ENCODE measurements around the gene AGBL4. TPM values are rescaled to one million over a fixed set of nuclear protein-coding genes. Genes with fewer than 3 reads are reported as not detected.

AGBL4 gene
- total and polyA plus RNA-seq, 7 donors: 0.01 to 0.05 TPM; not detected in 5

DNA sequence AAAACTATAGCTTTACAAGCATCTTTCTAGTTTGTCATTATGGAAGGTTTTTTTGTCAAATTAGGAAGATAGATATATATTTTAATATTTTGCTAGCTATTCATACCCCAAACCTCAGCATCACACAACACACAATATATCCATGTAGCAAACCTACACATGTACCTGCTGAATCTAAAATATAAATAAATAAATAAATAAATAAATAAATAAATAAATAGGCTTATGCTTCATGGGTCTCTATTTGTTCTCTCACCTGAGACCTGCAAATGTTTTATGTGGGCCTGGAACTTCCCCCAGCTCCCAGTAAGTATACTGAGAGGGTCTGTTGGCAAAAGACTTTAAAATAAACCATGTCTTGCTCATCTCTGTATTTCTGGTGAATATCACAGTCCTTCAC is 1099.7 kb downstream of the AGBL4 start:
- Histone ChIP-seq H3K36me3 (ENCODE audit: insufficient read depth in 1 of 2, low read depth in 1 of 2) (no peaks in the 10 kb centered on the region), H3K27ac (no peak overlapping the region), H3K4me1 (no peaks in the 10 kb centered on the region), H3K27me3 (ENCODE audit: insufficient read depth in 3 of 3, low read length in 2 of 3) (no peaks in the 10 kb centered on the region), H3K4me3 (no peak overlapping the region), H3K9me3 (no peaks in the 10 kb centered on the region)
- TF ChIP-seq, protein P1, sequence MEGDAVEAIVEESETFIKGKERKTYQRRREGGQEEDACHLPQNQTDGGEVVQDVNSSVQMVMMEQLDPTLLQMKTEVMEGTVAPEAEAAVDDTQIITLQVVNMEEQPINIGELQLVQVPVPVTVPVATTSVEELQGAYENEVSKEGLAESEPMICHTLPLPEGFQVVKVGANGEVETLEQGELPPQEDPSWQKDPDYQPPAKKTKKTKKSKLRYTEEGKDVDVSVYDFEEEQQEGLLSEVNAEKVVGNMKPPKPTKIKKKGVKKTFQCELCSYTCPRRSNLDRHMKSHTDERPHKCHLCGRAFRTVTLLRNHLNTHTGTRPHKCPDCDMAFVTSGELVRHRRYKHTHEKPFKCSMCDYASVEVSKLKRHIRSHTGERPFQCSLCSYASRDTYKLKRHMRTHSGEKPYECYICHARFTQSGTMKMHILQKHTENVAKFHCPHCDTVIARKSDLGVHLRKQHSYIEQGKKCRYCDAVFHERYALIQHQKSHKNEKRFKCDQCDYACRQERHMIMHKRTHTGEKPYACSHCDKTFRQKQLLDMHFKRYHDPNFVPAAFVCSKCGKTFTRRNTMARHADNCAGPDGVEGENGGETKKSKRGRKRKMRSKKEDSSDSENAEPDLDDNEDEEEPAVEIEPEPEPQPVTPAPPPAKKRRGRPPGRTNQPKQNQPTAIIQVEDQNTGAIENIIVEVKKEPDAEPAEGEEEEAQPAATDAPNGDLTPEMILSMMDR (IDR thresholded peaks at IDR 0.05): no peak
- intact Hi-C loops (cut with DNase I): no loop called here
- DNase-seq (no peak), ATAC-seq (no peak)

DNA sequence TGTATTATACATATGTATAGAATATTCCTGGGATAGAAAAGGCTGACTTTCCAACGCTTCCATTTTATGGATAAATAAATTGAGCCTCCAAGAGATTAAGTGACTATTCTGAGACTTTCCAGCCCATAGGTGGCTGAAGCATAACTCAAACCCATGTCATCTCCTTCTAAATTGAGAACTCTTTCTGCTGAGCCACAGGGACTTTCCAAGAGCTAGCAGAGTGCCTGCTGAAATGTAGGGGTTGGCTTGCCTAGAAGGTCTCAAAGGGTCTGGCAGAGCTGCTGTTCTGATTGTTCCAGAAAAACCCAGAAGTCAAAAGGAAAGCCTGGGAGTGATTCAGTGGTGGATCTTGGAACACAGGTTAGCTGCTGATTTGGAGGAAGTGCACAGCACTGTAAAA is 1100.6 kb downstream of the AGBL4 start:
- Histone ChIP-seq H3K27me3 (ENCODE audit: insufficient read depth in 3 of 3, low read length in 2 of 3) (no peaks in the 10 kb centered on the region), H3K9me3 (no peaks in the 10 kb centered on the region), H3K27ac (no peak overlapping the region), H3K4me3 (no peak overlapping the region), H3K4me1 (no peaks in the 10 kb centered on the region), H3K36me3 (ENCODE audit: insufficient read depth in 1 of 2, low read depth in 1 of 2) (no peaks in the 10 kb centered on the region)
- TF ChIP-seq, protein P1 (IDR thresholded peaks at IDR 0.05): no peak
- ATAC-seq: no peak
- WGBS, 3 donors: 77 to 90% (median 87%) methylated on average over 1 of the region's 1 CpG
- DNase-seq: no peak
- intact Hi-C loops (cut with DNase I): no loop called here

DNA sequence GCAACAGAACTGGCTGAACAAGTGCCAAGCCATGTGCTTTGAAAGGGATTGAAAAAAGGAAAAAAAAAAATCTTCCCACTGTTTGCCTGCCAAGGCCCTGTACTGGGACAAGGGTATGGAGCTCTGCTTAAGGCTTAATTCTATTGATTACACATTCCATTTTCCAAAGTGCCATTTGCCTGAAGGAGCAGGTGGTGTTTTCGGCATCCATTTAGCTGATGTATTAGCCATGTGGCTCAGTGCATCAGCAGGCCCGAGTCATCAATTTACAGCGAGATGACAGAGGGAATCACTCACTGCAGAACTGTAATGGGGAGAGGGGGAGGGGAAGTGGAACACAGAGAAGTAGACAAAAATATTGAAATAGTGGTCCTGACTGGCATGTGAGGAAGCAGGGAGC is 1102.9 kb downstream of the AGBL4 start:
- TF ChIP-seq, protein P1 (IDR thresholded peaks at IDR 0.05): no peak
- Histone ChIP-seq H3K4me3 (no peak overlapping the region), H3K27ac (no peak overlapping the region), H3K4me1 (no peaks in the 10 kb centered on the region), H3K36me3 (ENCODE audit: insufficient read depth in 1 of 2, low read depth in 1 of 2) (no peaks in the 10 kb centered on the region), H3K9me3 (no peaks in the 10 kb centered on the region), H3K27me3 (ENCODE audit: insufficient read depth in 3 of 3, low read length in 2 of 3) (no peaks in the 10 kb centered on the region)
- intact Hi-C loops (cut with DNase I): no loop called here
- ATAC-seq: no peak
- 48 to 70% (median 61%) methylated on average over 3 of the region's 3 CpGs for WGBS, 3 donors
- DNase-seq: no peak

DNA sequence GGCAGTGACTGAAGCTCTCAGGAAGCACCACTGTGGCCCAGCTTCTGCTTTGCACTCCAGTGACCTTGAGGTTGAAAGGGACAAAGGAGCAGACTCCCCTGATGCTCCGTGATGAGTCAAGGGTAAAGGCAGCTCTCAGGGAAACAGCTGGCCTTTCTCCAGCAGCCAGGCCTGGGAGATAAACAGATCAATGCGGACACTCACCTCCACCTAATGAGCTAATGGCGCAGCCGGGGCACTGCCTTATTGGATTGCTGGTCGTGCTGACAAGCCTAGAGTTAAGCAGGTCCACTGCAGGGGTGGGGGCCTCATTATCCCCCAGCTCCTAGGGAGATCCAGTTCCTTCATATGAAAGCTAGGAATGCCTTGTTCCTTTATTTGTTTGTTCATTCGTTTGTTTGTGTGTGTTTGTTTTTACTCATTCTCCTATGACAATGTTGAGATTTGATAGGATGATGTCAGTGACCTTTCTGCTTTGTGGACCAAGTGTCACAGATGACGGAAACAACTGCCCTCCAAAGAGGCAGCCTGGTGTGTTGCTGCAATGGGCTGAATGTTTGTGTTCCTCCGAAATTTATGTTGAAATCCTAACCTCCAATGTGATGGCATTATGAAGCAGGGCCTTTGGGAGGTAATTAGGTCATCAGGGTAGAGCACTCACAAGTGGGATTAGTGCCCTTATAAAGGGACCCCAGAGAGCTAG is 1105.7 kb downstream of the AGBL4 start:
- H3K27me3 ChIP-seq (ENCODE audit: insufficient read depth in 3 of 3, low read length in 2 of 3): no peaks in the 10 kb centered on the region
- DNase-seq (peak in 1 of 2 donors; percentile 10), ATAC-seq (no peak)
- no peaks in the 10 kb centered on the region for H3K36me3 ChIP-seq (ENCODE audit: insufficient read depth in 1 of 2, low read depth in 1 of 2)
- no peaks in the 10 kb centered on the region for H3K4me1 ChIP-seq
- no peak overlapping the region for H3K27ac ChIP-seq
- H3K4me3 ChIP-seq: no peak overlapping the region
- TF ChIP-seq, protein P1 (IDR thresholded peaks at IDR 0.05): no peak
- H3K9me3 ChIP-seq: no peaks in the 10 kb centered on the region
- 73 to 77% (median 74%) methylated on average over 8 of the region's 8 CpGs for WGBS, 3 donors
- intact Hi-C loops (cut with DNase I): no loop called here

DNA sequence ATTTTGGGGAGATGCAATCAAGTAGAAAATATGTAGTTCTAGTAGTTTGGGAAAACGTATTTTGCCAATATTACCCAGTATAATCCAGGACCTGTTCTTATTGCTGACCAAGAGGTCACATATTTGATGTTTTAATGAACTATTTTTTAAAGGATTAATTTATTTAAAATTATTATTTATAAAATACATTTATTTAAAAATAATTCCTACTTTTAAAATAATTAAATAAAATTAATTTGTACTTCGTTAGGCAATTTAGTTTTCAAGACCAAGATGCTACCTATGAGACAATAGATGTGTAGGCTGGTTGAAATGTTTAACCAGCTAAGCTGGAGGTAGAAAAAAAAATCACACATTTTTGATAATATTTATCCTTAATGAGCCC is 1106.7 kb downstream of the AGBL4 start:
- Histone ChIP-seq H3K27ac (no peak overlapping the region), H3K36me3 (ENCODE audit: insufficient read depth in 1 of 2, low read depth in 1 of 2) (no peaks in the 10 kb centered on the region), H3K9me3 (no peaks in the 10 kb centered on the region), H3K4me3 (no peak overlapping the region), H3K27me3 (ENCODE audit: insufficient read depth in 3 of 3, low read length in 2 of 3) (peaks cover 0 to 7% (median 0%) of the 10 kb centered on the region in 3 donors), H3K4me1 (no peaks in the 10 kb centered on the region)
- TF ChIP-seq, protein P1 (IDR thresholded peaks at IDR 0.05): no peak
- DNase-seq: no peak
- no peak for ATAC-seq
- intact Hi-C loops (cut with DNase I): no loop called here
- WGBS, 3 donors: 89 to 90% (median 90%) methylated on average over 2 of the region's 2 CpGs

All from psoas muscle (tissue), 8 donors.